Thyroid gland (tissue), 4 donors: Measurements from ENCODE around the gene LARGE2. TPM values are rescaled to one million over a fixed set of nuclear protein-coding genes. Genes with fewer than 3 reads are reported as not detected.

ENCODE experiments used
- DNase-seq, 2 donors: peaks; one replicate each; pipeline ENCODE4 v3.0.0-alpha.2; 2019
- H3K27ac ChIP-seq, 3 donors: fragments of 200-600 bp; sonication (generic); 1 replicate in 2 of 3; 2 replicates in 1 of 3; pipeline ENCODE4 v1.5.1; 2016 to 2019; ENCODE audit warnings: mild to moderate bottlenecking in 1 of 3, moderate library complexity in 1 of 3
- H3K27me3 ChIP-seq: fragments of 200-600 bp; sonication (generic); one replicate; pipeline ENCODE4 v1.5.1; 2019
- H3K36me3 ChIP-seq, 2 donors: fragments of 200-600 bp; sonication (generic); one replicate each; pipeline ENCODE4 v1.5.1; 2016 to 2019
- H3K4me1 ChIP-seq, 2 donors: fragments of 200-600 bp; sonication (generic); one replicate each; pipeline ENCODE4 v1.5.1; 2017 to 2019
- H3K4me3 ChIP-seq, 3 donors: fragments of 200-600 bp; sonication (generic); replicated peaks in 1 of 3; 1 replicate in 2 of 3; 2 replicates in 1 of 3; pipeline ENCODE4 v1.5.1; 2016; ENCODE audit warnings: mild to moderate bottlenecking in 1 of 3
- H3K9me3 ChIP-seq: fragments of 200-600 bp; sonication (generic); one replicate; pipeline ENCODE4 v1.5.1; 2017
- POLR2A ChIP-seq, 2 donors: fragments of 450-650 bp; IDR thresholded peaks; one replicate each; pipeline ENCODE4 v1.6.1; 2017; ENCODE audit warnings: antibody characterized with exemption in 2 of 2, mild to moderate bottlenecking in 2 of 2, moderate library complexity in 1 of 2
- WGBS, 2 donors: methylation state at CpG; one replicate each; pipeline ENCODE4 v1.1.5; 2017; 5-methylcytosine and 5-hydroxymethylcytosine counted together
- intact Hi-C: fragments of 100-400 bp; cut with DNase I; formaldehyde crosslinking; loops from one replicate; pipeline ENCODE4 v1.15.1; 2023
- total RNA-seq, 4 donors: library from RNA; depleted of rRNA; stranded (reverse); fragments of >200 nt; gene quantifications; one replicate each; pipeline ENCODE4 v1.2.3, GENCODE V29; 2016
- TF ChIP-seq, protein P1 (sequence below), 6 experiments: fragments of 200-600 bp in 3 of 6; fragments of 450-650 bp in 3 of 6; sonication (generic) in 3 of 6; IDR thresholded peaks; one replicate each; pipeline ENCODE4 v1.5.1; 2016 to 2019; ENCODE audit warnings: antibody characterized with exemption in 6 of 6, mild to moderate bottlenecking in 2 of 6, inconsistent platforms in 1 of 6, moderate library complexity in 1 of 6

LARGE2 gene
- total RNA-seq, 4 donors from 2014 or later, result 11.2 to 19.0 (median 14.1) TPM

DNA sequence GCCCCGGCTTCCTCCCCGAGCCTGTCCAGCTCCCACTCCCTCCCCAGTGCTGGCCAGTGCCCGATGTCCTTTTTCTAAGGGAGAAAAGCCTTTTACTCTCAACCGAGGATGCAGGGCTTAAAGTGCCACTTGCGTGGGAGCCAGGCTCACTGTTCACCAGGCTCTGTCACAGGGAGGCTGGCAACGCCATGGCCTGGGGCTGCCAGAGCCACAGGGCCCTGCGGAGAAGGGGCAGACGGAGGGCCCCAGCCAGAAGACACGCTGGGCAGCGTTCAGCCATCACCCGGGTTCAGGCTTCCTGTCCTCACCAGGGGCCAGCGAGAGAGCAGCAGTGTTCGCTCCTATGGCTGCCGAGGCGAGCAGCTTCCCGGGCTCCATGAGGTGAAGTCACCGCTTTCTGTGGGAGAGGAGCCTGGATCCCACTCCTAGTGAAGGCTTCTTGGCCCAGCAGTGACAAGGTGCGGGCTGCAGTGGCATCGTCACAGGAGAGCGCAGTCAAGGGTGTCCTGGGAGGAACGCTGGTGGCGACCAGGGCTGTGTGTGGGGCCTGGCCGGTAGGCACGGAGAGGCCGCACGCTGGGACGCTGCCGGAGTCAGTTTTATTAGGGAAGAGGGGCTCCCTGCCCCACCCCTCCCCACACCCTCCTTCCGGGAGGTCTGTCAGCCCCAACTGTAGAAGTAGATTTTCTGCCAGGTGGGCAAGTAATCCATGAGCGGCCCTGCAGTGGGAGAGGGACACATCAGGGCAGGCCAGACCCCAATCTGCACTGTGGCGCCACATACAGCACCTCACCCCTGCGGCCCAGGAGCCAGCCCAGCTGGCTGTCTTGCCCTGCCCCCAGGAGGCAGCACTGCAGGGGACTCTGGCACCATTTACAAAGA lies 12.6 kb upstream of the LARGE2 start:
- intact Hi-C loops, result loop anchor here (10.0 kb wide), 1 partner anchor 105 kb away; the partner anchor contains the start of gene SLC35C1

DNA sequence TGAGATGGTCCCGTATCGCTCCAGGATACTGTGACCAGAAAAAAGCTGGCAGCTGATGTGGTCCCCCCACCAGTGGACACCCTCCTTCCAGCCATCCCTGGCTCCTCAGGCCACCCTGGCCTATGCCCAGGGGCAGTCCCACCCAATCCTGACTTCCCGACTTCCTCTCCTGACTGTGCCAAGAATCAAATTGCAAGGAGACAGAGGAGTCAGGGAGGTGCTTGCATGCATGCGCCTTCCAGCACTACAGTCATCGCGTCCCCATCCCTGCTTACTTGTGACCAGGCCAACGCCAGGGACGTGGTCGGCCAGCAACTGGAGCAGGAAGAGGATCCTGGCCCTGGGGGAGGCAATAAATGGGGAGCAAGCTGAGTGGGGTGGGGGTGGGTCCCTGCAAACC lies 11.8 kb upstream of the LARGE2 start:
- H3K4me3 ChIP-seq, result no peak overlapping the region

More for the DNA sequence above, 12.6 kb upstream of the LARGE2 start:
- 88 to 90% methylated on average over 17 to 27 of the region's 32 CpGs for WGBS, 2 donors
- Histone ChIP-seq H3K36me3 (peaks cover 25 to 38% of the 10 kb centered on the region in 2 donors), H3K27ac (no peak overlapping the region), H3K27me3 (no peaks in the 10 kb centered on the region), H3K4me1 (no peaks in the 10 kb centered on the region), H3K4me3 (no peak overlapping the region), H3K9me3 (no peaks in the 10 kb centered on the region)
- no peak for DNase-seq
- TF ChIP-seq, protein P1, sequence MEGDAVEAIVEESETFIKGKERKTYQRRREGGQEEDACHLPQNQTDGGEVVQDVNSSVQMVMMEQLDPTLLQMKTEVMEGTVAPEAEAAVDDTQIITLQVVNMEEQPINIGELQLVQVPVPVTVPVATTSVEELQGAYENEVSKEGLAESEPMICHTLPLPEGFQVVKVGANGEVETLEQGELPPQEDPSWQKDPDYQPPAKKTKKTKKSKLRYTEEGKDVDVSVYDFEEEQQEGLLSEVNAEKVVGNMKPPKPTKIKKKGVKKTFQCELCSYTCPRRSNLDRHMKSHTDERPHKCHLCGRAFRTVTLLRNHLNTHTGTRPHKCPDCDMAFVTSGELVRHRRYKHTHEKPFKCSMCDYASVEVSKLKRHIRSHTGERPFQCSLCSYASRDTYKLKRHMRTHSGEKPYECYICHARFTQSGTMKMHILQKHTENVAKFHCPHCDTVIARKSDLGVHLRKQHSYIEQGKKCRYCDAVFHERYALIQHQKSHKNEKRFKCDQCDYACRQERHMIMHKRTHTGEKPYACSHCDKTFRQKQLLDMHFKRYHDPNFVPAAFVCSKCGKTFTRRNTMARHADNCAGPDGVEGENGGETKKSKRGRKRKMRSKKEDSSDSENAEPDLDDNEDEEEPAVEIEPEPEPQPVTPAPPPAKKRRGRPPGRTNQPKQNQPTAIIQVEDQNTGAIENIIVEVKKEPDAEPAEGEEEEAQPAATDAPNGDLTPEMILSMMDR (IDR thresholded peaks at IDR 0.05), result no peak
- no peak for TF ChIP-seq POLR2A (IDR thresholded peaks at IDR 0.05)

DNA sequence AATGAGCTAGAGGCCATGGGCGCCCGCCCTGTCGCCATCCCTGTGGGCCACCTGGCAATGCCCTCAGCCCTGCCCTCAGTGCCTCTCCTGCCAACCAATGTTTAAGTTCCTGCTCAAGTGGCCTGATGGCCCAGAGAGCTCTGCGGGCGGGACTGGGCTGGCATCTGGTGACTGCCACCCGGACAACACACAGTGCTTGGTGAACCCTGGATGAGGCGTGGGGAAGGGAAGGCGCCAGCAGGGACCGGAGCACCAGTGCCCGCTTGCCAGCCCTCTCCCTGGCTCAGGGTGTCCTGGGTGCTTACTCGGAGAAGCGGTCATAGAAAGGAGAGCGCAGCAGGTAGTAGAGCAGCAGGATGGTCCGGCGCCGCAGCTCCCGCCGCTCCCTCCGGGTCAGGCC lies 8.9 kb upstream of the LARGE2 start:
- intact Hi-C loops, result loop anchor here (10.0 kb wide), 1 partner anchor 109 kb away; the partner anchor contains the start of gene SLC35C1

More for the DNA sequence above, 11.8 kb upstream of the LARGE2 start:
- Histone ChIP-seq H3K4me1 (no peaks in the 10 kb centered on the region), H3K27me3 (no peaks in the 10 kb centered on the region), H3K27ac (no peak overlapping the region), H3K9me3 (no peaks in the 10 kb centered on the region), H3K36me3 (peaks cover 25 to 38% of the 10 kb centered on the region in 2 donors)
- 88 to 91% methylated on average over 6 to 9 of the region's 9 CpGs for WGBS, 2 donors
- no peak for DNase-seq
- intact Hi-C loops, result loop anchor here (10.0 kb wide), 1 partner anchor 106 kb away; the partner anchor contains the start of gene SLC35C1
- TF ChIP-seq, protein P1 (IDR thresholded peaks at IDR 0.05), result no peak
- no peak for TF ChIP-seq POLR2A (IDR thresholded peaks at IDR 0.05)

DNA sequence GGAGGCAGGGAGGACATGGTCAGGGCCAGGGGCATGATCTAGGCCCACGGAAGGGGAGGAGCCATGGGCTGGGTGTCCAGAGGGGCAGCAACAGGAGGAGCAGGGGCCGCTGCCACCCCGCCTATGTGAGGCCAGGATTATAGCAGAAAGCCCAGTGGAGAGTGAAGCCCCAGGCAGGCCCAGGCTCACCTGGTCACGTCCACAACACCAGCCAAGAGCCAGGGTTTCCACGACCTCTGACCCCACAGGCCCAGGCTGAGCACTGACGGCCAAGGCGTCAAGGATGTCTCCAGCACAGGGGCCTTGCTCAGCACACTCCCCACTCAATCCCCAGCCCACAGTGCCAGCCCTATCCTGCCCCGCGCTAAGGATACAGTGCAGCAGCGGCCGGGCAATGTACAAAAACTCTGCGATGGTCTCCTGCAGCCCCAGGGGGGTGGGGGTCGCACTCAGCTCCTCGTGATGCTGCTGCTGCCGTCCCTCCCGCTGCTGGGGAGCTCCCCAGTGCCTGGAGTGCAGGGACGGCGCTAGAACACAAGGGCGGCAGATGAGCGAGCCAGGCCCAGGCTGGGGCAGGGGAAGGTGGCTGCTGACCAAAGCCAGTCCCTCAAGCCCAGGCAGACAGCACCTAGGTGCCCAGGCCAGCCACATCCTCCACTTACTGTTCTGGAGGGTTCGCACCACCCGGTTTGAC lies 8.4 kb upstream of the LARGE2 start:
- intact Hi-C loops, result loop anchor here (10.0 kb wide), 1 partner anchor 109 kb away; the partner anchor contains the start of gene SLC35C1
- Histone ChIP-seq H3K36me3 (peaks cover 25 to 38% of the 10 kb centered on the region in 2 donors), H3K9me3 (no peaks in the 10 kb centered on the region), H3K4me1 (peaks cover 12 to 13% of the 10 kb centered on the region in 2 donors), H3K4me3 (no peak overlapping the region), H3K27me3 (no peaks in the 10 kb centered on the region), H3K27ac (no peak overlapping the region)
- no peak for DNase-seq
- WGBS, 2 donors, result 89 to 91% methylated on average over 5 to 18 of the region's 22 CpGs
- no peak for TF ChIP-seq POLR2A (IDR thresholded peaks at IDR 0.05)
- TF ChIP-seq, protein P1 (IDR thresholded peaks at IDR 0.05), result no peak

More for the DNA sequence above, 8.9 kb upstream of the LARGE2 start:
- no peak for DNase-seq
- Histone ChIP-seq H3K36me3 (peaks cover 25 to 38% of the 10 kb centered on the region in 2 donors), H3K27me3 (no peaks in the 10 kb centered on the region), H3K4me1 (peaks cover 9 to 13% of the 10 kb centered on the region in 2 donors), H3K27ac (no peak overlapping the region), H3K9me3 (no peaks in the 10 kb centered on the region), H3K4me3 (no peak overlapping the region)
- 93 to 96% methylated on average over 18 to 19 of the region's 19 CpGs for WGBS, 2 donors
- TF ChIP-seq, protein P1 (IDR thresholded peaks at IDR 0.05), result no peak
- no peak for TF ChIP-seq POLR2A (IDR thresholded peaks at IDR 0.05)
